Ramos (cell line): ENCODE results near the gene JUND.

ENCODE experiments used
- in situ Hi-C: fragments of 300-500 bp; cut with MboI; formaldehyde crosslinking; loops from one replicate; pipeline ENCODE4 v1.14.3; 2022; ENCODE audit warnings: low sequenced_read_pairs; ENCODE audit not compliant: unreplicated experiment

JUND gene

DNA sequence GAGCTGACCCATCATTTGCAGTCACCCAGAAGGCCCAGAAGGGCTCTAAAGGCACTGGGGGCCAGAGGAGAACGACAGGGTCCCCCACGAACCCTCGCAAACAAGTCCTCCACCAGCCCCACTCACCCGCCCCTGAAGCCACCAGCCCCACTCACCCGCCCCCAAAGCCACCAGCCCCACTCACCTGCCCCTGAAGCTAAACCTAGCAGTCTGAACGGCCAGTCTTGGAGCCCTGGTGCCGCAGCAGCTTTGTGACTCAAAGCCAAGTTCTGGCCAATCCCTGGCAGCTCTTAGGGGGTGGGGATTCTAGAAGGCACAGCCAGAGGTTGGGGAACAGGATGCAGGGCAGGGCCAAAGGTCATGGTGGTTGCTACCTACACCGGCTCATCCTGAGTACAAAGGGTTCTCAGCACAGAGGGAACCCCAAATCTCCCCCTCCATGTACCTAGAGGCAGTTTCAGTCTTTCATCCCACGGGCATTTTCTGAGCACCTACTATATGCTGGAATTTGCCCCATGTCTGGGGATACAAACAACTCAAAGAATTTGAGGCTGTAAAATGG is 7.1 kb downstream of the JUND start, which contains the start of gene IQCN:
IQCN (minus strand) TSS at position 234 of the 562 bp plus-strand sequence. CDS start 4,974 bp downstream, outside the sequence.
- in situ Hi-C loops: no loop called here

DNA sequence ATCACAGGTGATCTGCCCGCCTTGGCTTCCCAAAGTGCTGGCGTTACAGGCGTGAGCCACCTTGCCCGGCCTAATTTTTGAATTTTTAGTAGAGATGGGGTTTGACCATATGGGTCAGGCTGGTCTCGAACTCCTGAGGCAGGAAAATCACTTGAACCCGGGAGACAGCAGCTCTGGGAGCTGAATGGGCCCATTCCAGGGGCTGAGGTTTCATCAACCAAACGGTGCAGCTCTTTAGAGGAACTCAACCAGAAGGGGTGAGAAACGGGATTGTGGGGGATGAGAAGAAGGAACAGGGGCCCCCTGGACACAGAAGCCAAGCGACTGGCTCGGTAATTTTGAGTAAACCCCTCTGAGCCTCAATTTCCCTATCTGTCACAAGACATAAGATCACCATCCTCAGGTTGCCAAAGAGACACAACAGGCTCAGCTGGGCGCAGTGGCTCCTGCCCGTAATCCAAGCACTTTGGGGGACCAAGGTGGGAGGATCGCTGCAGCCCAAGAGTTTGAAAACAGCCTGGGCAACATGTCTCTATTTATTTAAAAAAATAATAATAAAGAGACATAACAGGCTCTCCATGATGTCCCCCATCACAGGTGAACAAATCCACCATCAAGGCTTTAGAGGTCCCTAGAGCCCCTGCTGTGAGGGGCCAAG is 7.7 kb downstream of the JUND start:
- in situ Hi-C loops: no loop called here

DNA sequence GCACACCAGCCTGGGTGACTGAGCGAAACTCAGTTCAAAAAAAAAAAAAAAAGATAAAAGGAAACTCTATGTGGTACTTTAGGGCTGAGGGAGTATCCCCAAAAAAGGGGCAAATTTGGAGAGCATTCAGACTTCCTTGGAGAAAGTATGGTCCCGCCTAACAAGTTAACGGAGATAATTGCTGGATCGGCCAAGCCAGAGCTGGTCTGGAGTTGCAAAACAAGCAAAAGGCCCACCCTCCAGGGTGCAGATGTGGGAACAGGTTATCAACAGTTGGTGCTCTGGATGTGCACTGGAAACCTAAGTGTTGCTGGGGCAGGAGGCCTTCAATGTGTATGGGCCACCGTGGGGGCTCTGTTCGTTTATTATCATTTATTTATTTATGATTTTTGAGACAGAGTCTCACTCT is 10.0 kb downstream of the JUND start:
- in situ Hi-C loops: no loop called here

DNA sequence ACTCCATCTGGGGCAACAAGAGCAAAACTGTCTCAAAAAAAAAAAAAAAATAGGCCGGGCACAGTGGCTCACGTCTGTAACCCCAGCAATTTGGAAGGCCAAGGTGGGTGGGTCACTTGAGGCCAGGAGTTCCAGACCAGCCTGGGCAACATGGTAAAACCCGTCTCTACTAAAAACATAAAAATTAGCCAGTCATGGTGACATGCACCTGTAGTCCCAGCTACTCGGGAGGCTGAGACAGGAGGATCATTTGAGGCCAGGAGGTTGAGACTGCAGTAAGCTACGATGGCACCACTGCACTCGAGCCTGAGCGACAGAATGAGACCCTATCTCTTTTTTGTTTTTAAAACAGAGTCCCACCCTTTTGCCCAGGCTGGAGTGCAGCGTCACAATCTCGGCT is 11.1 kb downstream of the JUND start:
- in situ Hi-C loops: no loop called here

DNA sequence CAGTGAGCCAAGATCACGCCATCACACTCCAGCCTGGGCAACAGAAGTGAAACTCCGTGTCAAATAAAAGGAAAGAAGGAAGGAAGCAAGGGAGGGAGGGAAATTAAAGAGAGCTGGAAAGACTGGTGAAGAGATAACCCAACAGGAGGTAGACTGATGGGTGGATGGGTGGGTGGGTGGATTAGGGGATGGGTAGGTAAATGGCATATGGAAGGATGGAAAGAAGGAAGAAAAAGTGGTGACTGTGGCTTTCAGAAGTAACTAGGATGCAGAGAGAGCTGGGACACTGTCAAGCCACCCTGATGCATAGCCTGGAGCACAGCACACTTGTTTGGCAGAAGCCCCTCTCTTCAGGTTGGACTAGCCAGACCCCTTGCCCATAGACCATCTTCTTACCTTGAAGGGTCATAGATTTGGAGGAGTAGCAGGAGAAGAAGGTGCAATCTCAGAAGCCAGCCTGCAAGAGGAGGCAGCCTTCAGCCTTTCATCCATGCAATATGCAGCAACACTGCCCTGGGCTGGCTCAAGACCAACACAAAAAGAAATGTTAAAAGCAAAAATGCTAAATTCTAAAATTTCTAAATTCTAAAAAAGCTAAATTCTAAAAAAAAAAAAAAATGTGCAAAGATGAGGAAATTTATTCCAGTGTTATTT is 12.2 kb downstream of the JUND start:
- in situ Hi-C loops: no loop called here

DNA sequence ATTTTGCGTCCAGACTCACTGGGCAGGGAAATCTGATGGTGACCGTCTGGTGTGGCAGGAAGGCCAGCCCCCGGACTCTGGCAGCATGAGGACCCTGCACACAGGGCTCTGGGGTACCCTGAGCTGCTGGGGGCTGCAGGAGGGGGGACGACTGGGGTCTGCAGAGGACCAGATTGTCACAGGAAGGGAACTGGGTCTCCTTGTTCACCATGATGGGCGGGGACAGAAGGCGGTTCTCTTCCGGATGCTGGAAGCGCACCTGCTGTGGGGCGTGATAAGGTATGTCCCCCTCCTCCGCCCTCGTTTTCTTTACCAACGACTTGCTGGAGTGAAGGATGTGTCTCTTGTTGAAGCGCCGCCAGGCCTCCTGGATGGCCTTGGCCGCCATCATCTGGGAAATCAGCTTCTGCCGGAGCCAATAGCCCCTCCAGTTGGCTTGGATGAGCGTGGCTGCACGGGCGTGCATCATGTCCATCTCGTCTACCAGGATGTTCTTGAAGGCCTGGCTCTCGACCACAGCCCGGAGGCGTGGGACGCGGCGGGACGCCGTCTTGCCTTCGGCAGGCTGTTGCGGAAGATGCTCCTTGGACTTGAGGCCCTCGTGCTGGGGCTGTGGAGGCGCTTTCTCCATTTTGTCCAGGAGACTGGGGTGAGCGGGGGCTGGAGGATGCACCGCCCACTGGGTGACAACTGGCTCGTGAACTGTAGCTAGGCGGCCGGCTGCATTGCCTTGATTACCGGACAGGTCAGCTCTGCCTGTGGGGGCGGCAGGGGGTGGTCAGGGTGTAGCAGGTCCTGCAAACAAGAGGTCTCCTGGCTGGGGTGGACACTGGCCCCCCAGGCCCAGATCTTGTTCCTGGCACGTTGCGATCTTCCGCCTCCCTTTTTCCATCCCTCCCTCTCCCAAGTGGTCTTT is 14.4 kb downstream of the JUND start:
- in situ Hi-C loops: no loop called here

DNA sequence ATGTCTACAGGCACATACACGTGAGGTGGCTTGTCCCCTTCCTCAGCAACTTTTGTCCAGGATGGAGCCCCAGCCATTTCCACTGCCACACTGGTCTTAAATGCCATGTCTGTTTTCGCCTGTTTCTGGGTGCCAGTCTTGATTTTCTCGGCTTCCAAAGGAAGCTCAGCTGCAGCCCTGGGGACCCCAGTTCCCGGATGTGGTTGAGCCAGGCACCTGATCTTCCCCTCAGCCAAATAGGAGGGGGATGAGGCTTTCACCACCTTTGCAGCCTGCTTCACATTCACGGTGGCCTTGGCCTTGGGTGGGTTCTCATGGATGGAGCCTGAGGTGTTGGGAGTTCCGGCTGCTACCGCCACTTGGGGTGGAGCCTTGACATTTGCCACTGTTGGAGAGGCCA is 15.8 kb downstream of the JUND start:
- in situ Hi-C loops: no loop called here

DNA sequence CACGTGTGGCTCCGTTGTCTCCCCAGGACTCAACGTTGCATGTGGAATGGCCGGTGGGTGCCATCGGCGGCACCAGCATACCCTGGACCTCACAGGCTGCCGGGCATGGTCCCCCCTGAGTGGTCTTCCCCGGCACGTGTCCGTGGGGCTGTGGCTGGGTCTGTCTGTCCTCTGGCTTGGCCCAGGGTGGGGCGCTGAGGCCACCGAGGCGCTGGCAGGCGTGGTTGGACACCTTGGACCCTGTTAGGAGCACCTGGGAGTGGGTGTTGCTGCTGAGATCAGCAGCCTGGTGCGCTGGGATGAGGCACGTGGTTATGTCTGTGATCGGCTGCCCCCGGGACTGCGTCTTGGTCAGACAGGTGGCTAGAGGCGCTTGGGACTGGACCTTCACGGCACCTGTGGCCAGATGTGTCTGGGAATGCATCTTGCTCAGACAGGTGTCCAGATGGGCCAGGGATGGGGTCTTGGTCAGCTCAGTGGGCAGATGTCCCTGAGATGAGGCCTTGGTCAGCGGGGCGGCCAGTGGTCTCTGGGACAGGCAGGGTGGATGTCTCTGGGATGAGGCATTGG is 16.4 kb downstream of the JUND start:
- in situ Hi-C loops: no loop called here

DNA sequence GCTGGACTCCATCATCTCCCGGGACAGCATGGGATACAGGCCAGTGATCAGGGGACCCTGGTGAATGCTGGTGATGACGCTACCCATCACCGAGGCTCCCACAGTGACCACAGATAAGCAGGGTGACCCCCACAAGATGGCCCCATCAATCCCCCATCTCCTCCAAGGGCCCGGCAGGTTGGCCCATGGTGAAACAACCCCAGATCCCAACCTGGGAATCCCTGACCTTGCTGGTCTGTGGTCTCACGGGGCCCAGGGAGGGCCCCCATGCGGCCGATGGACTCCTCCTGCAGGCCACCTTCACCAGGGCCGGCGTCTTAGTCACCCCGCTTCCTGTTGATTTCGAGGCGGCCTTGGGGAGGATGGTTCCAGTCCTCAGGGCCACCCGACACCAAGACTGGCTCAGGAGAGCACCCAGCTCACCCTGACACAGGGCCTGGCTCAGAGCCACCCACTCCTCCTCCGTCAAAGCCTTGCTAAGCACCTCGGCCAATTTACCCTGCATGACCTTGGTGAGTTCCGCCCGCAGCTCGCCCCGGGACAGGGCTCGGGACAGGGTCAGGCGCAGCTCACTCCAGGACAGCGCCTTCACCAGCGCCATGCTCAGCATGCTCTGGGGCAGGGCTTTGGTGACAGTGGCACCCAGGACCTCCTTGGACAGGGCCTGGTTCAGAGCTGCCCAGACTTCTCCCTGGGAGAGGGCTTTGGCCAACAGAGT is 17.1 kb downstream of the JUND start:
- in situ Hi-C loops: no loop called here

DNA sequence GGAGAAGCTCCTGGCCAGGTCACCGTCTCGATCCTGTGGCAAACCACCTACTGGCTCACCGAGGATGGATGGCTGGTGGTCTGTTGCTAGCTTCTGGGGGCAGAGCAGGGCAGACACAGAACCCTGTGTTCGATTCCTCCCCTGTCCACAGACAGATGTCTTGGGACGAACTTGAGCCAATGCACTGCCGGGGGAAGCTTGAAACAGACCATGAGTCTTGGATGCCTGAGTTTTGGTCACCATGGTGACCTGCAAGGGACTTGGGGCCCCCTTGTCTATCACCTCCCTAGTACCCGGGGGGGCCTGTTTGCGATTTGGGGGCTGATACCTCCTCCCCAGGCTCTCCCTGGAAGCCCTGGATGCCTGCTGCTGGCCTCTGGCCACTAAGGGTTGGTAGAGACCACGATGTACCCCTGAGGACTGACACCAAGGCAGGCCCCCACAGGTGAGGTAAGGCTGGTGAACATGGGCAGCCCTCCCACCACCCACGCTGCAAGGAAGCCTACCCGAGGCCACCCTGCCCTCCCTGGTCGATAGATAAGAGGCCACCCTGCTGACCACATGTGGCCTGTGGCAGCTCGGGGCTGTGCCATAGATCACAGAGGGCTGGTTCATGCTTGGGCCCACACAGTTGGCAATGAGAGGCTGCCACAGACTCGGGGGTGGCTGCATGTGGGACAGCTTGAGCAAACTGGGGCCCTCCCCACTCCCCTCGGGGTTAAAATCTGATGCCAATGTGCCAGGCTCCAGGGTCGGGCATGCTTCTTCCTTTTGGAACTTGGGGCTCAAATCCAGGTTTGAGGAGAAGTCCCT is 17.9 kb downstream of the JUND start:
- in situ Hi-C loops: no loop called here

DNA sequence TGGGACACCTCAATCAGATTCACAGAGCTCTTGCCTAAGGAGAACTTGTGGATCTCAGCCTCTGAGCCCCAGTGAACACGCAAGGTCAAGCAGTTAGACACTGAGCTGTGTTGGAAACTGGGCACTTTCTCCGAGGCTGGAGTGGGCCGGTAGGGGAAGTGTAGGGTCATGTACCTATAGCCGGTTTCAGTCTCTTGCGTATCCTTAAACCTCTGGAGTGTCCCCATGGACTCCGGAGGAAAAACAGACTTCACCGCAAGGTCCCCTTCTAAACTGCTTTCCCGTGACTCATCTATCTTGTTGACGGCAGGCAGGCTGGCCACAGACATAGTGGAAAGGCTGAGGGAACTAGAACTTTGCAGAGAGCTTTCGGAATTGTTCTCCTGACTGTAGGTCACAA is 18.5 kb downstream of the JUND start:
- in situ Hi-C loops: no loop called here

DNA sequence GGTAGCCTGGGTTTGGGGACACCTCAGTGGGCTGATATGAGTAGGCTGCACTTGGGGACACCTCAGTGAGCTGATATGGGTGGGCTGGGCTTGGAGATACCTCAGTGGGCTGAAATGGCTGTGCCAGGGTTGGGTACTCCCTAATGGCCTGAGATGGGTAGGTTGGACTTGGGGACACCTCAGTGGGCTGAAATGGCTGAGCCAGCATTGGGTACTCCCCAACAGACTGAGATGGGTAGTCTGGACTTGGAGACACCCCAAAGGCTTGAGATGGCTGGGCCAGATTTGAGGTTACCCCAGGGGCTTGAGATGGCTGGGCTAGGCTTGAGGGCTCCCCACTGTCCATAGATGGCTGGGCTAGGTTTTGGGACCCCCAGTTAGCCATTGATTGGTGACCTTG is 19.3 kb downstream of the JUND start:
- in situ Hi-C loops: no loop called here

DNA sequence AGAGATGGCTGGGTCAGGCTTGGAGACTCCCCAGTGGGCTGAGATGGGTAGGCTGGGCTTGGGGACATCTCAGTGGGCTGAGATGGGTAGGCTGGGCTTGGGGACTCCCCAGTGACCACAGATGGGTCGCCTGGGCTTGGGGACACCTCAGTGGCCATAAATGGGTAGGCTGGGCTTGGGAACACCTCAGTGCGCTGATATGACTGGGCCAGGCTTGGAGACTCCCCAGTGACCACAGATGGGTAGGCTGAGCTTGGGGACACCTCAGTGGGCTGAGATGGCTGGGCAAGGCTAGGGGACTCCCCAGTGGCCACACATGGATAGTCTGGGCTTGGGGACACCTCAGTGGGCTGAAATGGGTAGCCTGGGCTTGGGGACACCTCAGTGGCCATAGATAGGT is 19.9 kb downstream of the JUND start:
- in situ Hi-C loops: no loop called here

DNA sequence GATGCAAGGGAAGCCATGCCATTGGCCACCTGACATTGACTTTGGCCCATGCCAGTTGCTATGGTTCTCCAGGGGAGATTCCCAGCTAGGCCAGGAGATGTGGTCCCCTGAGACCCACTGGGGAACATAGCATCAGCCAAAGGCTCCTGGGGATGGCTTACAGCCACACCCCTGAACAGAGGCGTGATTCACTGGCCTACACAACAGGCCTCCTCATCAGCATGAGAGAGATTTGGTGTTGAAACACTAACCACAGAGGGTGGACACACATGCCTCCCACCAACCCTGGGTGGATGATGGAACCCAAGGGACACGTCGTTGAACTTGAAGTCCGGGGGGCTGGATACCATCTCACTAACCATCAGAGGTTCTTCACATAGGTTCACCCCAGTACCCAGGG is 21.5 kb downstream of the JUND start:
- in situ Hi-C loops: no loop called here

DNA sequence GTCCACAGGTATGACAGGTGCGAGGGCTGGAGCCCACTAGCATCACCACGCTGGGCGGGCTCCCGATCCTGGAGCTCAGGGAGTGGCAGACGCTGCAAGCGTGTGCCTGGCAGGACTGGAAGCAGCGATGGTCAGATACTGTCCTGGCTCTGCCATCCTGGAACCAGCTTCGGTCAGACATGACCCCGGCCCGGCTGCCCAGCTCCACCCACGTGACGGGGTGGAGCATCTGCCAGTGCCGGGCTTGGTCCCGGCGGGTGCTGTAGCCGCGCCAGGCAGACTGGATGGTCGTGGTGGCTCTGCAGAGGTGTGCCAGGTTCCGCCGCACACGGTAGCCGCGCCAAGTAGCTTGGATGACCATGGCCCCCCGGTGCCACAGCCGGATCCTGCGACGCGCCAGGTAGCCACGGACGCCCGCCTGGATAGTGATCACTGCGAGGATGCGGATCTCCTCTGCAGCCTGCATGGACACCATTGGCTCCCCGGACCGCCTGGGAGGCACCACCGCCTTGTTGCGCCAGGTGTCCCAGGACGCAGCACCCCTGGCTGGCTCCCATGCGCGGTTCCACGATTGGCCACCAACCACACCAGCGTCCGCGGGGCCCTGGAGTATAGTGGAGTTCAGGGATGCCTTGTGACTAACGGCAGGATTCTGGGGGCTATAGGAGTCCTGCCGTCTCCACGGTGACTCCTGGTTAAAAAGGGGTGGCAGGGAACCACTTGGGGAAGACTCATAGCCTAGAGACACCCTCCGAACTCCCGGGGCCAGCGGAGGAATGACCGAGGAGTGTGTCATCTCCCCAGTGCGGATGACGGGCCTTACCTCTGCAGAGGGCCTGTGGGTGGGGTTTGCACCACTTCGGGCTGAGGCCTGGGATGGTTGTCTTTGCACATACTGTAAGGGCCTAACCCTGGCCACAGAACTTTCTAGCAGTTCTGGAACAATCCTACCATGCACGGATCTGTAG is 23.6 kb downstream of the JUND start:
- in situ Hi-C loops: no loop called here

DNA sequence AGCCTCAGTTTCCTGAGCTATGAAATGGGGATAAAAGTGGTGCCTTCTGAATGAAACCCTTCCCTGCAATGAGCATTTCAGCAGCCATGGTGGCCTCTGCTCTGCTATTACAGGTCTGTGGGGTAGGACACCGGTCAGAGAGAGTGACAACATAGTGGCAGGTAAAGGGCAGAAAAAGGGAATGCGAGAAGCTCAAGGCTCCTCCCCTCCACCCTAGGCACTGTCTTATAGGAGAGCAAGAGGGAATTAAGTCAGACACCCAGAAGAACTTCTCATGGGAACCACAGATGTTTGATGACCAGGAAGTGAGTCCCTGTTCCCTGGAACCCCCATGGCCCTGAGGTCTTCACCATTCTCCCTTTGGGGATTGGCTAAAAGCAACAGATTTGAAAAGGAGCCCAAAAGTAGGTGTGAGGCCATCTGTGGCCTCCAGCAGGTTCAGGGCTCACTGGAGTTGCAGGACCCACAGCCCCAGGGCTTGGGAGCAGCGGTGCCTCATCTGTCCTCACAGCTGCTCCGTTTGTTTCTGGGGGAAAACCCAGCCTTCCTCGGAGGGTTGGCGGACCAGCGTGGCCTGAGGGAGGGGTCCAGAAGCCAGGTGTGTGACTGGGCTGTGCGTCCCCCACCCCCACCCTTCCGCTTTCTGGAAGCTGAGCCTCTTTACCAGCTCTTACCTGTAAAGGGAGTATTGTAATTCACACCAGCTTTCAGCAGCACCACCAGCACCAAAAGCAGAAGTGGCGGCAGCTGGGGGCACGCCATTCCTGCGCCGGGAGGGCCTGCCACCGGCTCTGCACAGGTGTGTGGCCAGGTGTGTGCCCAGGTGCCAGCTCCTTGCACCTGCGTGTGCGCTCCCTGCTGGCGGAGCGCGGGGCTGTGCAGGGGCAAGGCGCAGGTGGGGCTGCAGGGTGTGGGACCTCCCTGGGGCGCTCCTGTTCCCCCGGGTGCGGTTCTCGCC is 26.6 kb downstream of the JUND start:
- in situ Hi-C loops: no loop called here

DNA sequence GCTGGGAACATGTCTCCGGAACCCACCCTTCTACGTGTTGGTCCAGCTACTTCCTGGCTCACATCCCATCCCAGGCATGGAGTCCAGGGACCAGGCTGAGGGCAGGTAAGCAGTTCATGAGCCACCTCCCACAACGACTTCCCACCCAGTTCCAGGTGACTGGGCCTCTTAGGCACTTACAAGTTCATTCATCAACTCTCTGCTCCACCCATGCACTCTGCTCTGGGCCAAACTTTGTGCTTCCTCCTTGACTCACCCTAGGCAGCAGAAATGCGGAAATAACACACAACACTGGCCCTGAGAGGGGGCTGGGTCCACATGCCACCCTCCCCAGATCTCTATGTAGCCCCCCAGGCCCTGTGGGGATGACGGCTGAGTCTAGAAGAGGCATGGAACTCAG is 27.7 kb downstream of the JUND start:
- in situ Hi-C loops: no loop called here
